ENCODE measurements around the gene CRAT.

Gene CRAT

GRCh38 chr9:129089246-129089645 lies 21.3 kb downstream of the CRAT start:
- no peak overlapping the region for H3K4me2 ChIP-seq (ENCODE audit: low read length)
- no peak overlapping the region for H3K27ac ChIP-seq
- no peaks in the 10 kb centered on the region for H3K36me3 ChIP-seq (ENCODE audit: control insufficient read depth, insufficient read depth, low read length)
- TF ChIP-seq CTCF (IDR thresholded peaks at IDR 0.05) = no peak
- H3K4me1 ChIP-seq = no peaks in the 10 kb centered on the region
- H2AFZ ChIP-seq = no peak overlapping the region
- no peaks in the 10 kb centered on the region for H3K27me3 ChIP-seq (ENCODE audit: control insufficient read depth, insufficient read depth, low read length)
- no peak overlapping the region for H3K9ac ChIP-seq
- H3K9me3 ChIP-seq (ENCODE audit: control insufficient read depth, low read length) = no peaks in the 10 kb centered on the region
- H3K79me2 ChIP-seq = no peaks in the 10 kb centered on the region
- H3K4me3 ChIP-seq (ENCODE audit: low read depth, low read length) = no peak overlapping the region

GRCh38 chr9:129084087-129084486 lies 26.5 kb downstream of the CRAT start:
- no peak for TF ChIP-seq CTCF (IDR thresholded peaks at IDR 0.05)
- no peak overlapping the region for H2AFZ ChIP-seq
- H3K9ac ChIP-seq = no peak overlapping the region
- H3K4me1 ChIP-seq = peaks cover 4% of the 10 kb centered on the region
- H3K79me2 ChIP-seq = peaks cover 5% of the 10 kb centered on the region
- H3K9me3 ChIP-seq (ENCODE audit: control insufficient read depth, low read length) = no peaks in the 10 kb centered on the region
- H3K4me2 ChIP-seq (ENCODE audit: low read length) = no peak overlapping the region
- no peaks in the 10 kb centered on the region for H3K36me3 ChIP-seq (ENCODE audit: control insufficient read depth, insufficient read depth, low read length)
- no peak overlapping the region for H3K27ac ChIP-seq
- H3K4me3 ChIP-seq (ENCODE audit: low read depth, low read length) = no peak overlapping the region
- no peaks in the 10 kb centered on the region for H3K27me3 ChIP-seq (ENCODE audit: control insufficient read depth, insufficient read depth, low read length)

GRCh38 chr9:129081388-129081904 lies 29.1 kb downstream of the CRAT start:
- Histone ChIP-seq H3K9me3 (ENCODE audit: control insufficient read depth, low read length) (no peaks in the 10 kb centered on the region), H3K27ac (peak overlapping the region; percentile 51), H3K36me3 (ENCODE audit: control insufficient read depth, insufficient read depth, low read length) (no peaks in the 10 kb centered on the region), H3K79me2 (peaks cover 5% of the 10 kb centered on the region), H3K27me3 (ENCODE audit: control insufficient read depth, insufficient read depth, low read length) (no peaks in the 10 kb centered on the region), H3K4me2 (ENCODE audit: low read length) (peak overlapping the region; percentile 98), H3K9ac (no peak overlapping the region), H3K4me1 (peaks cover 4% of the 10 kb centered on the region), H2AFZ (peak overlapping the region; percentile 85), H3K4me3 (ENCODE audit: low read depth, low read length) (peak overlapping the region; percentile 94)
- no peak for TF ChIP-seq CTCF (IDR thresholded peaks at IDR 0.05)

GRCh38 chr9:129080601-129081387 lies 29.8 kb downstream of the CRAT start, which contains the start of gene DOLPP1:
Gene DOLPP1 (plus strand): TSS chr9:129081111. CDS start chr9:129081132, 21 bp downstream.
- H2AFZ ChIP-seq = peak within 1 kb of the TSS; percentile 85
- TF ChIP-seq CTCF (IDR thresholded peaks at IDR 0.05) = no peak
- no peaks in the 10 kb centered on the region for H3K36me3 ChIP-seq (ENCODE audit: control insufficient read depth, insufficient read depth, low read length)
- H3K4me3 ChIP-seq (ENCODE audit: low read depth, low read length) = peak within 1 kb of the TSS; percentile 94
- no peaks in the 10 kb centered on the region for H3K27me3 ChIP-seq (ENCODE audit: control insufficient read depth, insufficient read depth, low read length)
- H3K4me2 ChIP-seq (ENCODE audit: low read length) = peak within 1 kb of the TSS; percentile 98
- H3K9ac ChIP-seq = no peak within 1 kb of the TSS
- H3K9me3 ChIP-seq (ENCODE audit: control insufficient read depth, low read length) = no peaks in the 10 kb centered on the region
- H3K27ac ChIP-seq = peak within 1 kb of the TSS; percentile 51
- H3K4me1 ChIP-seq = peaks cover 4% of the 10 kb centered on the region
- peaks cover 5% of the 10 kb centered on the region for H3K79me2 ChIP-seq

GRCh38 chr9:129080298-129080600 lies 30.3 kb downstream of the CRAT start:
- Histone ChIP-seq H3K9me3 (ENCODE audit: control insufficient read depth, low read length) (no peaks in the 10 kb centered on the region), H3K27me3 (ENCODE audit: control insufficient read depth, insufficient read depth, low read length) (no peaks in the 10 kb centered on the region), H3K4me1 (peaks cover 4% of the 10 kb centered on the region), H3K9ac (no peak overlapping the region), H3K36me3 (ENCODE audit: control insufficient read depth, insufficient read depth, low read length) (no peaks in the 10 kb centered on the region), H3K4me3 (ENCODE audit: low read depth, low read length) (peak overlapping the region; percentile 66), H2AFZ (peak overlapping the region; percentile 83), H3K4me2 (ENCODE audit: low read length) (peak overlapping the region; percentile 79), H3K79me2 (peaks cover 5% of the 10 kb centered on the region), H3K27ac (no peak overlapping the region)
- TF ChIP-seq CTCF (IDR thresholded peaks at IDR 0.05) = no peak
